ENCODE measurements around the gene TMEM82. TPM values are rescaled to one million over a fixed set of nuclear protein-coding genes. Genes with fewer than 3 reads are reported as not detected.

TMEM82 gene
- total RNA-seq, 1 donor from 2014 or later: not detected

DNA sequence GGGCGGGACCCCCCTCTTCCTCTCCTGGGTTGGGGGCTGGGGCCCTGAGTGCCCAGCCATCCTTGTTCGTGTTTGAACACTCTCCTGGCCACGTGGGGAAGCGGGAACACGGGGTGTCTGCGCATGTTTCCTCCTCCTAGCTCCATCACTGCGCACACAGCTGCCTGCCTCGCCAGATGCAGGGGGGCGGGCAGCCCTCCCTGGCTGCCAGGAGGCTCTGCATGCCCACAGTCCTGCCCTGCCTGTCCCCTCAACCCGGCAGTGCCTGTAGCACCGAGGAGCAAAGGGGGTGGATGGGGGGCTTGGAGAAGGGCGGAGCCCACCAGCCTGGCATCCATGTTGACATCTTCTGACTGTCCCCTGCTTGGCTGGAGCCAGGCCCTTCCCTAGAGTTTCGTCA is 8.0 kb upstream of the TMEM82 start:
- Histone ChIP-seq H3K27ac (ENCODE audit: low read depth, low read length) (no peak overlapping the region), H3K79me2 (ENCODE audit: insufficient read depth, low read length) (no peaks in the 10 kb centered on the region), H3K9me3 (ENCODE audit: insufficient read depth, low read depth, low read length) (no peaks in the 10 kb centered on the region), H3K4me1 (ENCODE audit: insufficient read depth, low read length) (no peaks in the 10 kb centered on the region), H3K27me3 (ENCODE audit: insufficient read depth, low read length) (no peaks in the 10 kb centered on the region), H4K20me1 (ENCODE audit: insufficient read depth, low read length) (no peaks in the 10 kb centered on the region), H3K9ac (ENCODE audit: low read length) (no peak overlapping the region), H2AFZ (ENCODE audit: low read depth, low read length) (no peak overlapping the region), H3K4me3 (ENCODE audit: insufficient read depth, low read depth, low read length) (no peak overlapping the region), H3K4me2 (ENCODE audit: low read length) (no peak overlapping the region), H3K36me3 (ENCODE audit: insufficient read depth, low read length) (no peaks in the 10 kb centered on the region)
- no peak overlapping the region for H3K27ac Mint-ChIP-seq (ENCODE audit: unreplicated experiment)
- peaks cover 9% of the 10 kb centered on the region for H3K36me3 Mint-ChIP-seq (ENCODE audit: low read depth, unreplicated experiment)
- no peak overlapping the region for H3K4me3 Mint-ChIP-seq (ENCODE audit: unreplicated experiment)
- no peaks in the 10 kb centered on the region for H3K4me1 Mint-ChIP-seq (ENCODE audit: low read depth, unreplicated experiment)
- FAIRE-seq (no peak), DNase-seq (ENCODE audit: low read depth) (no peak)
- no peaks in the 10 kb centered on the region for H3K9me3 Mint-ChIP-seq (ENCODE audit: unreplicated experiment)
- no peaks in the 10 kb centered on the region for H3K27me3 Mint-ChIP-seq (ENCODE audit: low read depth, unreplicated experiment)
- TF ChIP-seq, protein P1, sequence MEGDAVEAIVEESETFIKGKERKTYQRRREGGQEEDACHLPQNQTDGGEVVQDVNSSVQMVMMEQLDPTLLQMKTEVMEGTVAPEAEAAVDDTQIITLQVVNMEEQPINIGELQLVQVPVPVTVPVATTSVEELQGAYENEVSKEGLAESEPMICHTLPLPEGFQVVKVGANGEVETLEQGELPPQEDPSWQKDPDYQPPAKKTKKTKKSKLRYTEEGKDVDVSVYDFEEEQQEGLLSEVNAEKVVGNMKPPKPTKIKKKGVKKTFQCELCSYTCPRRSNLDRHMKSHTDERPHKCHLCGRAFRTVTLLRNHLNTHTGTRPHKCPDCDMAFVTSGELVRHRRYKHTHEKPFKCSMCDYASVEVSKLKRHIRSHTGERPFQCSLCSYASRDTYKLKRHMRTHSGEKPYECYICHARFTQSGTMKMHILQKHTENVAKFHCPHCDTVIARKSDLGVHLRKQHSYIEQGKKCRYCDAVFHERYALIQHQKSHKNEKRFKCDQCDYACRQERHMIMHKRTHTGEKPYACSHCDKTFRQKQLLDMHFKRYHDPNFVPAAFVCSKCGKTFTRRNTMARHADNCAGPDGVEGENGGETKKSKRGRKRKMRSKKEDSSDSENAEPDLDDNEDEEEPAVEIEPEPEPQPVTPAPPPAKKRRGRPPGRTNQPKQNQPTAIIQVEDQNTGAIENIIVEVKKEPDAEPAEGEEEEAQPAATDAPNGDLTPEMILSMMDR (IDR thresholded peaks at IDR 0.05; ENCODE audit: insufficient read depth, low read depth, low read length): no peak
- TF ChIP-seq EZH2 (IDR thresholded peaks at IDR 0.05; ENCODE audit: insufficient read depth, low read length): no peak

- Mint-ChIP-seq H3K4me3 (ENCODE audit: unreplicated experiment) (no peak overlapping the region), H3K27me3 (ENCODE audit: low read depth, unreplicated experiment) (no peaks in the 10 kb centered on the region), H3K9me3 (ENCODE audit: unreplicated experiment) (no peaks in the 10 kb centered on the region), H3K27ac (ENCODE audit: unreplicated experiment) (no peak overlapping the region), H3K36me3 (ENCODE audit: low read depth, unreplicated experiment) (peaks cover 6% of the 10 kb centered on the region), H3K4me1 (ENCODE audit: low read depth, unreplicated experiment) (no peaks in the 10 kb centered on the region)
- no peak overlapping the region for H3K4me2 ChIP-seq (ENCODE audit: low read length)
- H3K9me3 ChIP-seq (ENCODE audit: insufficient read depth, low read depth, low read length): no peaks in the 10 kb centered on the region
- DNase-seq (ENCODE audit: low read depth): no peak
- H3K9ac ChIP-seq (ENCODE audit: low read length): no peak overlapping the region
- no peak for TF ChIP-seq EZH2 (IDR thresholded peaks at IDR 0.05; ENCODE audit: insufficient read depth, low read length)
- TF ChIP-seq, protein P1 (IDR thresholded peaks at IDR 0.05; ENCODE audit: insufficient read depth, low read depth, low read length): no peak
- no peak overlapping the region for H3K27ac ChIP-seq (ENCODE audit: low read depth, low read length)
- H3K27me3 ChIP-seq (ENCODE audit: insufficient read depth, low read length): no peaks in the 10 kb centered on the region
- H2AFZ ChIP-seq (ENCODE audit: low read depth, low read length): no peak overlapping the region
- H3K36me3 ChIP-seq (ENCODE audit: insufficient read depth, low read length): no peaks in the 10 kb centered on the region
- no peaks in the 10 kb centered on the region for H3K79me2 ChIP-seq (ENCODE audit: insufficient read depth, low read length)
- FAIRE-seq: no peak
- H3K4me3 ChIP-seq (ENCODE audit: insufficient read depth, low read depth, low read length): no peak overlapping the region
- no peaks in the 10 kb centered on the region for H4K20me1 ChIP-seq (ENCODE audit: insufficient read depth, low read length)
- H3K4me1 ChIP-seq (ENCODE audit: insufficient read depth, low read length): no peaks in the 10 kb centered on the region
Observed at GRCh38 chr1:15734901-15735300, 7.4 kb upstream of the TMEM82 start.

- DNase-seq (ENCODE audit: low read depth) (no peak), FAIRE-seq (no peak)
- H3K27ac ChIP-seq (ENCODE audit: low read depth, low read length): no peak overlapping the region
- no peak overlapping the region for H3K4me3 ChIP-seq (ENCODE audit: insufficient read depth, low read depth, low read length)
- H3K9me3 ChIP-seq (ENCODE audit: insufficient read depth, low read depth, low read length): no peaks in the 10 kb centered on the region
- H2AFZ ChIP-seq (ENCODE audit: low read depth, low read length): no peak overlapping the region
- H3K27me3 Mint-ChIP-seq (ENCODE audit: low read depth, unreplicated experiment): no peaks in the 10 kb centered on the region
- H3K36me3 ChIP-seq (ENCODE audit: insufficient read depth, low read length): no peaks in the 10 kb centered on the region
- no peaks in the 10 kb centered on the region for H3K27me3 ChIP-seq (ENCODE audit: insufficient read depth, low read length)
- TF ChIP-seq, protein P1 (IDR thresholded peaks at IDR 0.05; ENCODE audit: insufficient read depth, low read depth, low read length): no peak
- no peak for TF ChIP-seq EZH2 (IDR thresholded peaks at IDR 0.05; ENCODE audit: insufficient read depth, low read length)
- no peaks in the 10 kb centered on the region for H3K79me2 ChIP-seq (ENCODE audit: insufficient read depth, low read length)
- H4K20me1 ChIP-seq (ENCODE audit: insufficient read depth, low read length): no peaks in the 10 kb centered on the region
- H3K4me2 ChIP-seq (ENCODE audit: low read length): no peak overlapping the region
- peaks cover 6% of the 10 kb centered on the region for H3K36me3 Mint-ChIP-seq (ENCODE audit: low read depth, unreplicated experiment)
- no peaks in the 10 kb centered on the region for H3K4me1 Mint-ChIP-seq (ENCODE audit: low read depth, unreplicated experiment)
- no peak overlapping the region for H3K27ac Mint-ChIP-seq (ENCODE audit: unreplicated experiment)
- no peak overlapping the region for H3K4me3 Mint-ChIP-seq (ENCODE audit: unreplicated experiment)
- H3K9me3 Mint-ChIP-seq (ENCODE audit: unreplicated experiment): no peaks in the 10 kb centered on the region
- no peaks in the 10 kb centered on the region for H3K4me1 ChIP-seq (ENCODE audit: insufficient read depth, low read length)
- no peak overlapping the region for H3K9ac ChIP-seq (ENCODE audit: low read length)
Observed at GRCh38 chr1:15735304-15736037, 6.8 kb upstream of the TMEM82 start.

Measured in astrocyte (in vitro differentiated cells and primary cell).